PC-9 (cell line): ENCODE measurements around the gene STX12. TPM values are rescaled to one million over a fixed set of nuclear protein-coding genes. Genes with fewer than 3 reads are reported as not detected.

Source experiments
- BruUV-seq: library from RNA; stranded (reverse); fragments of 400-500 nt; replicated peaks from 2 replicates; lab custom pipeline; 2021; lab: Mats Ljungman, UMichigan
- CTCF ChIA-PET: fragments of 300-600 bp; sonication (Branson Sonifier 250); formaldehyde crosslinking; loops from one replicate; lab custom pipeline; 2022; ENCODE audit warnings: antibody characterized with exemption; lab: Charles Lee
- POLR2A ChIA-PET: fragments of 300-600 bp; sonication (Branson Sonifier 250); formaldehyde crosslinking; loops from one replicate; lab custom pipeline; 2022; ENCODE audit warnings: antibody characterized with exemption; ENCODE audit not compliant: unreplicated experiment; lab: Charles Lee
- DNase-seq, 2 experiments: peaks; one replicate each; pipeline versions ENCODE4 v3.0.0 to v3.0.0-alpha.2; 2015 to 2022; ENCODE audit warnings: mixed read lengths in 1 of 2
- H2AFZ ChIP-seq: fragments of 200-600 bp; sonication (generic); 2 replicates; pipeline ENCODE4 v1.8.1; 2017; ENCODE audit warnings: antibody characterized with exemption
- H3F3A ChIP-seq: fragments of 200-600 bp; sonication (generic); 2 replicates; pipeline ENCODE4 v1.8.1; 2017; ENCODE audit warnings: antibody characterized with exemption, mild to moderate bottlenecking, low read depth; ENCODE audit not compliant: insufficient read depth
- H3K27ac ChIP-seq: fragments of 200-600 bp; sonication (generic); 2 replicates; pipeline ENCODE4 v1.6.1; 2016; ENCODE audit warnings: mixed run types
- H3K27me3 ChIP-seq: fragments of 200-600 bp; sonication (generic); 2 replicates; pipeline ENCODE4 v1.6.1; 2016; ENCODE audit warnings: low read depth, mixed run types; ENCODE audit not compliant: insufficient read depth
- H3K36me3 ChIP-seq: fragments of 200-600 bp; sonication (generic); 2 replicates; pipeline ENCODE4 v1.6.1; 2016; ENCODE audit warnings: low read depth, mixed run types
- H3K4me1 ChIP-seq: fragments of 200-600 bp; sonication (generic); replicated peaks from 2 replicates; pipeline ENCODE4 v1.6.1; 2016; ENCODE audit warnings: mixed run types; ENCODE audit not compliant: insufficient read depth
- H3K4me2 ChIP-seq: fragments of 200-600 bp; sonication (generic); 2 replicates; pipeline ENCODE4 v1.6.1; 2017; ENCODE audit warnings: mixed run types
- H3K4me3 ChIP-seq: fragments of 200-600 bp; sonication (generic); 2 replicates; pipeline ENCODE4 v1.6.1; 2016; ENCODE audit warnings: mixed run types
- H3K79me2 ChIP-seq: fragments of 200-600 bp; sonication (generic); 2 replicates; pipeline ENCODE4 v1.6.1; 2017; ENCODE audit warnings: low read depth, mixed run types
- H3K9me2 ChIP-seq: fragments of 200-600 bp; sonication (generic); 2 replicates; pipeline ENCODE4 v1.8.1; 2017; ENCODE audit warnings: mild to moderate bottlenecking; ENCODE audit not compliant: insufficient read depth
- H3K9me3 ChIP-seq: fragments of 200-600 bp; sonication (generic); 2 replicates; pipeline ENCODE4 v1.8.1; 2016; ENCODE audit warnings: low read depth; ENCODE audit not compliant: insufficient read depth
- H4K20me1 ChIP-seq: fragments of 200-600 bp; sonication (generic); 2 replicates; pipeline ENCODE4 v1.8.1; 2017; ENCODE audit not compliant: insufficient read depth
- CTCF ChIP-seq: fragments of 200-600 bp; sonication (generic); conservative IDR thresholded peaks from 2 replicates; pipeline ENCODE4 v1.6.1; 2017; ENCODE audit warnings: mixed run types, antibody characterized with exemption, mild to moderate bottlenecking, moderate library complexity
- EZH2 ChIP-seq: fragments of 200-600 bp; sonication (generic); IDR thresholded peaks from 2 replicates; pipeline ENCODE4 v1.8.0; 2017; ENCODE audit warnings: antibody characterized with exemption, low read depth
- intact Hi-C: fragments of 100-400 bp; cut with micrococcal nuclease; formaldehyde crosslinking; loops from one replicate; pipeline ENCODE4 v1.10.0; 2022; ENCODE audit not compliant: unreplicated experiment
- total RNA-seq: library from RNA; stranded (reverse); gene quantifications from 2 replicates; pipeline ENCODE4 v1.2.3, GENCODE V29; 2021

STX12 gene
- total RNA-seq, 1 experiment from 2014 or later = 23.7 TPM

- H3K9me2 ChIP-seq = no peaks in the 10 kb centered on the region
- H3K27me3 ChIP-seq = no peaks in the 10 kb centered on the region
- no peak overlapping the region for H3K4me3 ChIP-seq
- intact Hi-C loops = no loop called here
- no peak overlapping the region for H3K27ac ChIP-seq
- ChIA-PET POLR2A (interaction anchor here (0.6 kb wide), 1 partner anchor 40 kb away, joined by 6 read pairs; no protein-coding TSS in a partner anchor), CTCF (no interaction called here)
- H3K4me2 ChIP-seq = no peak overlapping the region
- no TSS peak for BruUV-seq
- no peaks in the 10 kb centered on the region for H4K20me1 ChIP-seq
- no peak for DNase-seq
- no peaks in the 10 kb centered on the region for H3K36me3 ChIP-seq
- peaks cover 10% of the 10 kb centered on the region; the same call in 1 of the 2 replicates for H3K4me1 ChIP-seq
- H3K9me3 ChIP-seq = no peaks in the 10 kb centered on the region
- H2AFZ ChIP-seq = no peak overlapping the region
- TF ChIP-seq EZH2 (no peak), CTCF (no peak)
- peaks cover 5% of the 10 kb centered on the region; the same call in 1 of the 2 replicates for H3F3A ChIP-seq
- H3K79me2 ChIP-seq = peaks cover 17% of the 10 kb centered on the region
Measured at GRCh38 chr1:27770293-27770830, 2.7 kb upstream of the STX12 start.

DNA sequence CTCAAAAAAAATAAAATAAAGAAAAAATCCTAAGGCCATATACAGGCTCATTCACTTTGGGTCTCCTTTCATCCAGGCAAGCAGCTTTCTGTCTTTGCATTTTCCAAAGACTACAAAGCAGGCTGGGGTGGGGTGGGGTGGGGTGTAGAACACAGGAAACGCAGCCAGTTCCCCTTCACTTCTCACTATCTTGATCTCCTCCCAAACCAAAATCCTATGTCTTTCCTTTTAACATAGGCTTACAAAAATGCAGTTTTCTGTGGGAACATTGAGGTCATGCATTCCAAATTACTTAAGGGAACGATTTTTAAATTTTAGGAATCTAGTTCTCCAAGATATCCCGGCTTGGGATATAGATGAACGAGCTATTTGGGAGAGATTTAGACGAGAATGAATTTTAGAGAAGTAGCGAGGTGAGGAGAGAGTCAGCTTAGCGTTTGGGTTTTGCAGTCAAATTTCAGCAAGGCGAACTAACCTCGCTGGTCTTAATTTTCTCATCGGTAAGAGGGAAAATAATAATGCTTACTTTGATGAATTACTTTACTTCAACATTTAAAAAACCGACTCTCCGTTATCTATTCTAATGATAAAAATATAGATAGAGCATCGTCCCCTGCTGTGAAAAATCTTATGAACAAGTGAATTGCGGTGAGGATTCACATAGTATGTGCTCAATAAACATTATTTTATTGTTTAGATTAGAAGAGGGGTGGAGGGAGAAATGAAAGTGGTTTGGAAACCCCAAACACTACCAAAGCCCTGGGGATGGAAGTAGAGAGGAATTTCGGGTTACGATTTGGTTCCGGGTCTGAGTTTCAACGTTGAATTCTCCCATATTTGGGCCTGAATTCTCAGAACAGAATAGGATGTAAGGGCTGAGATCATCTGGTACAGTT is 735 bp upstream of the STX12 start:
- POLR2A ChIA-PET = interaction anchor here (0.6 to 1.3 kb wide), 15 partner anchors 33 to 923 kb away, joined by 3 to 8 read pairs (median 5); partner anchors contain the start of genes FAM76A and PPP1R8
- H2AFZ ChIP-seq = no peak overlapping the region
- peaks cover 5% of the 10 kb centered on the region; the same call in 1 of the 2 replicates for H3F3A ChIP-seq
- CTCF ChIA-PET = interaction anchor here (0.7 to 2.4 kb wide), 5 partner anchors 13 to 103 kb away, joined by 3 to 8 read pairs (median 4); partner anchors contain the start of genes FAM76A, IFI6 and PPP1R8
- peaks cover 17% of the 10 kb centered on the region for H3K79me2 ChIP-seq
- peak overlapping the region; percentile 58; the same call in 1 of the 2 replicates for H3K4me3 ChIP-seq
- no peaks in the 10 kb centered on the region; the same call in 1 of the 2 replicates for H4K20me1 ChIP-seq
- H3K9me2 ChIP-seq = no peaks in the 10 kb centered on the region
- H3K36me3 ChIP-seq = no peaks in the 10 kb centered on the region
- H3K27ac ChIP-seq = no peak overlapping the region
- peaks cover 10% of the 10 kb centered on the region; the same call in 1 of the 2 replicates for H3K4me1 ChIP-seq
- intact Hi-C loops = no loop called here
- no peak for TF ChIP-seq EZH2
- TF ChIP-seq CTCF = no peak
- no peaks in the 10 kb centered on the region for H3K9me3 ChIP-seq
- no peak for DNase-seq
- no peaks in the 10 kb centered on the region for H3K27me3 ChIP-seq
- BruUV-seq = TSS peak; percentile 89
- peak overlapping the region; percentile 80 for H3K4me2 ChIP-seq

GRCh38 chr1:27773826-27774445 is 917 bp downstream of the STX12 start:
- Histone ChIP-seq H3K9me3 (no peaks in the 10 kb centered on the region), H3K9me2 (no peaks in the 10 kb centered on the region), H2AFZ (peak overlapping the region; percentile 84), H3K79me2 (peaks cover 17% of the 10 kb centered on the region), H3K4me1 (peaks cover 10% of the 10 kb centered on the region; the same call in 1 of the 2 replicates), H4K20me1 (no peaks in the 10 kb centered on the region; the same call in 1 of the 2 replicates), H3F3A (peaks cover 5% of the 10 kb centered on the region; the same call in 1 of the 2 replicates), H3K4me2 (peak overlapping the region; percentile 80), H3K36me3 (no peaks in the 10 kb centered on the region), H3K27ac (no peak overlapping the region), H3K4me3 (peak overlapping the region; percentile 58), H3K27me3 (no peaks in the 10 kb centered on the region)
- ChIA-PET POLR2A (interaction anchor here (0.6 to 1.3 kb wide), 3 partner anchors 49 to 85 kb away, joined by 3 to 9 read pairs (median 8); no protein-coding TSS in a partner anchor), CTCF (interaction anchor here (1.3 to 2.4 kb wide), 2 partner anchors 102 to 105 kb away, joined by 7 to 8 read pairs; partner anchors contain the start of gene IFI6)
- TF ChIP-seq EZH2 (no peak), CTCF (no peak)
- DNase-seq = no peak
- intact Hi-C loops = loop anchor here (1.0 kb wide), 1 partner anchor 102 kb away; the partner anchor contains the start of gene IFI6
- no TSS peak for BruUV-seq
